GM19395 (cell line): ENCODE data around the gene PTTG1.

Source experiments
- ATAC-seq: cut with Tn5 transposase; IDR thresholded peaks from one replicate; pipeline ENCODE4 v1.9.1; 2021; ENCODE audit warnings: mild to moderate bottlenecking, moderate library complexity; ENCODE audit not compliant: unreplicated experiment

PTTG1 gene

DNA sequence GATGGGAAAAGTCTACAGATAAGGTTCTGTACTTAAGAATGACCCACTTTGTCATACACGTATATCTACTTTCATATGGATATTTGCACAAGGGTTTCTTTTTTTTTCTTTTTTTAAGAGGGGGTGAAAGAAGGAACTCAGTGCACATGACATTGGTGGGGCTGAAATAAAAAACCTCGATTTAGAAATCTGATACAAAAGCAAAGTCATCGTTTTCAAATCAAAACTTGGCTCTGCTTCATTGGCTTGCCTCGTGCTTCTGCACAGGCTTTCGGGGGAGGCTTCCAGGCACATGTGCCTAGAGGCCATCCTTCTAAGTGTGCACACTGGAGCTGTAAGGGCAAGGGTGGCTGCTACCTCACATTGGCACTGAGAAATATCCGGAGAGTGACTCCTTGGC is 31.1 kb downstream of the PTTG1 start:
- no peak for ATAC-seq

DNA sequence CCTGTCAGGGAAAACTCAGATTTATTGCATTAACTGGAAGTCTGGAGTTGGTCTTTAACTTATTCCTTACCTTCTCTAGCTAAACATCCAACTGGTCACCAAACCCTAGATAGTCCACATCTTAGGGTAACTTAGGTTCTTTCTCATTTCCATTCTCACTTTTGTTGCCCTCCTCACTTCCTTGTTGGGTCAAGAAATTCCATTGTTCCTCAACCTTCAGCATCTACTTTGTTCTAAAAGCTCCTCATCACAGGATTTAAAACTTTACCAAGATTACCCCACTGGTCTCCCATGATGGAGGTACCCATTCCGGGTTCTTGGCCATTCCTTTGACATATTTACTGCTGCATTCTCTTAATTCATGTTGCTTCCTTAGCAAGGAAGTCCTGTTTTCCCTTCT is 32.1 kb downstream of the PTTG1 start:
- no peak for ATAC-seq

DNA sequence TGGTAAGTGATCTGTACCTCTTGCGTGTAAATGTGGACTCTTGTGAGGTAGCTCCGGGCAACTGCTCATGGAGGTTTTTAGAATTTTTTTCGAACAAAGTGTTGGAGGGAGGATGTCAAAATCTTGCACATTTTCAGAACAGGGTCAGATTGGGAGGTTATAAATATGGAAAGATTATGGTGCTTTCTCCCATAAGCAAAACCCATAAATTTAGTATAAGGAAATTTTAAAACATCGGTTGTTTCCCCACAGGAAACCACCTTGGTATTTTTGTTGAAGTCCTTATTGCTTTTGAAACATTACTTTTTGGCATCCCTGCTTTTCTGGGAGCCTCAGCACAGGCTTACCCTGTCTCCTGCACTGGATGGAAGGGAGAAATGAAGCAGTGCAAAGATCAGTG is 33.9 kb downstream of the PTTG1 start:
- no peak for ATAC-seq

DNA sequence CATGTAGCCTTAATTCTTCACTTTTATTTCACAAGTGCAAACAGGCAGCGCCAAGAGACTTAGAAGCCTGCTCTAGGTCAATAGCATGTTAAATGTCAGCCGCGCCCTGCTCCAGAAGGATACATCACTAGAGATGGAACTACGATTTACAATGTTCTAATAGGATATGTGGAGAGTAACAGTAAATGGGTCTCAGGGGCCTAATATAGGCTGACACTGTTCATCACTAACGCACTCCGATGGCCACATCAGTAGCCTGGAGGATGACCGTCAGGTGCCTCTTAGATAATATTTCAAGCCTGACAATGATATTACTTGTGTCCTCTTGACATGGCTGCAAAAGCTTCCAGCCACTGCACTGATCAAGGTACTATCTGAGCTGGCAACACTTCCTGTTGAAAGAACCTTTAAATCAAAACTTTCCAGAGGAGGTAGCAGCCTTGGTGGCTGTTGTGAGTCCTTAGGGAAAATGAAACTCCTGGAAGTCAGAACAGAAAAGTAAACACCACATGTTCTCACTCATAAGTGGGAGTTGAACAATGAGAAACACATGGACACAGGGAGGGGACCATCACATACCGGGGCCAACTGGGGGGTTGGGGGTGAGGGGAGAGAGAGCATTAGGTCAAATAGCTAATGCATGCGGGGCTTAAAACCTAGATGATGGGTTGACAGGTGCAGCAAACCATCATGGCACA is 35.0 kb downstream of the PTTG1 start:
- ATAC-seq, result no peak

DNA sequence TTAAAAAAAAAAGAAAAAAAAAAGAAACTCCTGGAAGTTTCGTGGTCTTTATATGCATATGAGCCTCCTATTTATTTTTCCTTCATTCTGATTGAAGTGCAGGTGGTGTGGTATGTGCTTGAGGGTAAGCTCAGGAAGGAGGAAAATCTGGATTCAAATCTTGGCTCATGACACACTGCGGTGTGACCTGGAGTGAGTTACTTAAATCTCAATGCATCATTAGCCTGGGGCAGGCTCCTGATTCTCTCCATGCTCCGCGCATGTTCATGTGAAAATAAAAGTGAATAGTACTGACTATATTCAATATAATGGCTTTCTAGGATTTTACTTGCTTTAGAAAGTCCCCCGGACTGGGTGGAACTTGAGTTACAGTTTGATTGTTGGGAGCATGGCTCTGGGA is 35.6 kb downstream of the PTTG1 start:
- ATAC-seq, result no peak

DNA sequence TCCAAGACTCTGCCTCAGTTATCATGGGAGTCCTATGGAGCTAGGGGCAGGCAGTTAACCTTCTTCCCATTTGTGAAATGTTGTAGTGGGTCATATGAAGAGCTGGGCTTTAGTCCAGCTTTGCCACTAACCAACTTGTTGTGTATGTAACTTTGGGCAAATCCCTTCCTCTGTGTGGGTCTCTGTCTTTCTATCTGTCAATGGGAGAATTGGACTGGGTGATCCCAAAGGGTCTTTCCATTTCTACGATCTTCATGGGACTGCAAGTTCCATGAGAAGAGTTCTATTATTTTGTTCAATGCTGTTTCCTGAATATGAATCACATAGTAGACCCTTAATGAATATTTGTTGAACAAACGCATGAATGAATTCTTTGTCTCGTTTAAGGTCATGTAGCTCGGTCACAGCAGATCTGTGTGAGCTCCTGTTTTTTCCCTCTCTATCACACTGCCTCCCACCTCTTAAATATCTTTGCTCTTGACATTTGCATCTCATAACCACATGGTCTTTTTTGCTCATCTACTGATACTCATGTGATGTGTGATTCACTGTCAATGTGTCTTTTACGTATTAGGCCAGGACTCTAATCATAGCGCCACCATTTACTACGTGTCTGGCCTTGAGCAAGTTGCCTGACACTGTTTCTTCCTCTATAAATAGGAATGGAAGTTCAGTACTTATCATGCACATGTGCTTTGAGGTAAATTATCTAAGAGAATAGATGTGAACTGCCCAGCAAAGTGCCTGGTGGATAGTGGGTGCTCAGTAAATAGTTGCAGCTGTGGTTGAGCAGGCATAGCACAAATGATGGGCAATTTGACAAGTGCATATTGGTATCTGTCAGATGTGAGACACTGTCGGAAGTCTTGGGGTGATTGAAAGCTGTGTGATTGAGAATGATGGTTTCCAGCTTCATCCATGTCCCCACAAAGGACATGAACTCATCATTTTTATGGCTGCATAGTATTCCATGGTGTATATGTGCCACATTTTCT is 37.4 kb downstream of the PTTG1 start:
- peak; percentile 68 for ATAC-seq

DNA sequence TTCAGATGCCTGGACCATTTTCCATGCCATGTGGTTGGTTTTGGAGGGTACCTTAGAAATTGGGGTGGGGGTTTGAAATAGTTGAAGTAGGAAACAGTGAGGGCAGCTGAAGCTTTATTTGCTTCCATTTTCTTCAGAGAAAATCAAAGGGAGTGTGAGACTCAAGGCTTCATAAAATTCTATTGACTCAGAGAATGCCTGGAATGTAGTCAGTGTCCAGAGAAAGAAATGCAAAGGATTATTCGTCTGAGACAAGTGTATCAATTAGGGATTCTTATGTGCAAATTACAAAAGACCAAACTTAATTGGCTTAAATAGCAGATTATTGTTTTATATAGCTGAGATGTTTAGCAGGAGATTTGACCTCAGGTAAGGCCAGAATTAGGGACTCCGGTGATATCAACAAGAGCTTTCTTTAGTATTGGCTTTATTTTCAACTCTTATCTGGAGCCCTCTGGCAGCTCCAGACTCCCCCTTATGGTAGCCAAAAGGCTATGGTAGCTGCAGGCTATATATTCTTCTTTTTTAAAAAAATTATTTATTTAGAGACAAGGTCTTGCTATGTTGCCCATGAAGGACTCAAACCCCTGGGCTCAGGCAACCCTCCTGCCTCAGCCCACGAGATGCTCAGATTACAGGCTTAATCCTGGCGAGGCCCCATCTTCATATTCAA is 38.9 kb downstream of the PTTG1 start:
- ATAC-seq, result no peak

DNA sequence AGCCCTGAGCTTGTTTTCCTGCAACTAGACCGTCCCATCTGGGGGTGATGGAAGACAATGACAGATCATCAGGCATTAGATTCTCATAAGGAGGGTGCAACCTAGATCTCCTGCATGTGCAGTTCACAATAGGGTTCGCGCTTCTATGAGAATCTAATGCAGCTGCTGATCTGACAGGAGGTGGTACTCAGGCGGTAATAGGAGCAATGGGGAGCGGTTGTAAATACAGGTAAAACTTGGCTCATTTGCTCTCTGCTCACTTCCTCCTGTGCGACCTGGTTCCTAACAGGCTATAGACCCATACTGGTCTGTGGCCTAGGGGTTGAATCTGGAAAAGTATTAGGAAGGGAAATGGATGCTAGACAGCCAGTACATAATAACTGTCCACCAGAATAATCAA is 39.7 kb downstream of the PTTG1 start:
- ATAC-seq, result no peak

DNA sequence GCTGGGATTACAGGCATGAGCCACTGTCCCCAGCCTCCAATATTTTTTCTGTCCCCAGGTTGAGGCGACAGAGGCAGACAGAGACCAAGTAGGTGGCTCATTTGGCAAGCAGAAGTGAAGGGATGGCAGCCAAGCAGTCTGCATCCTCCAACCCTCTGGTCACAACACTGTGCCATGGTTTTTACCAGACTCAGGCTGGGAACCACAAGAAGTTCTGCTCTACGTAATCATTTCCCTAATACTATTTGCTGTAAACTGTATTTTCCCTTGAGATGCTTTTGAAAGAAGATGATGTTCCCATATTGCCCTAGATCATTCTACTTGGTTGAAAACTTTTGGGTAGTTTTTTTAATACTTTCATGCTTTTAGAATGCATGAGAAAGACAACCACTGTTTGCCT is 40.5 kb downstream of the PTTG1 start:
- no peak for ATAC-seq

DNA sequence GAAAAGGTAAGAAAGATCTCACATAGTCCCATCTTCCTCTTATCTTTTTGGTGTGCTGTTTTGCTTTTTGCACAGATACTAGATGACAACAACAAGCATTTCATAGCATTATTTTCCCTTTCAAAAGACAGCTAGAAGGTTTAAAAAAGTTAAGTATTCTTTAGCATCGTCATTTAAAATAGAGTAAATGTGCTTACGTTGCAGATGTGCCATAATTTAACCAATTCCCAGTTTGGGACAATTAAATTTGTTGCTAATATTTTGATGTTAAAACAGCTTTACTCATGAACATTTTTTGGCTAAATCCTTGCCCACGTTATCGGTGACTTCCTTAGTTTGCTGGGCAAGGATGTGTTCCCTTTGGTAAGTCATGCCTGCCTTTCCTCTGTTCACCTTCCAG is 41.6 kb downstream of the PTTG1 start:
- no peak for ATAC-seq

DNA sequence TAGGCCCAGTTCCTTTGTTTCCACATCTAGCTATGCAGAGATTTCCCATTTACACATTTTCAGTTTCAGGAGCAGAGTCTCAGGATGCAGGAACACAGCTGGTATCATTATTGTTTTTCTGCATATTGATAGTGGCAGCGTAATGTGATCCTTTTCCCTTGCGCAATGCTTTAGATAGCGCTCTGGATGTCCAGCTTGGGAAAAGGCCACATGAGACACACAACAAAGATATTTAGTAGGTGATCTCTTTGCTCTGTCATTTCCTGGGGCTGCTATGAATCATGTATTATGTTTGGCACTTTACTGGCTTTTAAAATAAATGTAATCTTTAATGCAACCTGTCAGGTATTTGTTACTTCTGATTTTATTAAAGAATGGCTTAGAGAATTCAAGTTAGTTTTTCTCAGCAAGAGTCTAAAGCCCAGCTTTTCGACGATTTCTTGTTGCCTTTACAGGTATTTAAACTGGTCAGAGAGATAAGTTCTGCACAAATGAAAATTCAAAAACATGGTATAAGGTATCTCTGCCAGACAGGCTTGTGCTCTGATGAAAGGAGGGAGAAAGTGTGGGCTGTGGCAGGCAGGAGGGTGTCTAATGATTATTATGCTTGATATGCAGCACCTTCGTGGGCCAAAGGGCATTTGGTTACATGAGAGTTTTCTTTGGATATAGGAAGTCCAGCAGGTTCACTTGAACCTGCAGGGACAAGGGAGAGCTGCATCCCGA is 42.2 kb downstream of the PTTG1 start:
- no peak for ATAC-seq

DNA sequence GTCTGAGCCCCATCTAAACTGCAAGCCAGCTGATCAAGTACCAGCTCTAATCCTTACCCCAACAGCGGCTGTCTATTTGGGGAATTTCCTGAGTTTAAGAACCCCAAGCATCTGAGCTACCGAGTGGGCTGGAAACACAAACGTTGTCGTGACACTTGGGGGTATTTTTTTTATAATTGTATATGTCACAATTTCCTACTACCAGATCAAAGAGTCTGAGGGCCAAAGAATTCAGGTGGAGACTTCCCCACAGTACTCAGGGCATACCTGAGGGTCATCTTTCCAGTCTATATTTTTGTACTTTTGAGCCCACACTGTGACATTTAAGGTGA is 42.8 kb downstream of the PTTG1 start:
- ATAC-seq, result no peak

DNA sequence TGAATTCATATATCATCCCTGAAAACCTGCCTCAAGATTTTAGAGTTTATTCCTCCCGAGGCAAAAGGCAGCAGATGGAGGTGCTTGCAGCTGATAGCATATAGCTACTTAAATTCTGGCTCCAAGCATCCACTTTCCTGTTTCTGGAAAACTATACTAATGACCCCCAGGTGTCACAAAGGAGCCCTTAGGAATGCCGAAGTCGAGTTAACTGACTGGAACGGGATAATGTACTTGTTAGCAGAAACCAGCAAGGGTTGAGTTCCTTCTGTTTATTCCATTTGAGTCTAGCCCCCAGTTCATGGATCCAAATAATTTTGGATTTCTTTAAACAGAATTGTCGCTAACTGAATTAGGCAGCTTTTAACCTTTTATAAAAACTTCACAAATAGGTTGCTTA is 44.5 kb downstream of the PTTG1 start:
- ATAC-seq, result no peak

DNA sequence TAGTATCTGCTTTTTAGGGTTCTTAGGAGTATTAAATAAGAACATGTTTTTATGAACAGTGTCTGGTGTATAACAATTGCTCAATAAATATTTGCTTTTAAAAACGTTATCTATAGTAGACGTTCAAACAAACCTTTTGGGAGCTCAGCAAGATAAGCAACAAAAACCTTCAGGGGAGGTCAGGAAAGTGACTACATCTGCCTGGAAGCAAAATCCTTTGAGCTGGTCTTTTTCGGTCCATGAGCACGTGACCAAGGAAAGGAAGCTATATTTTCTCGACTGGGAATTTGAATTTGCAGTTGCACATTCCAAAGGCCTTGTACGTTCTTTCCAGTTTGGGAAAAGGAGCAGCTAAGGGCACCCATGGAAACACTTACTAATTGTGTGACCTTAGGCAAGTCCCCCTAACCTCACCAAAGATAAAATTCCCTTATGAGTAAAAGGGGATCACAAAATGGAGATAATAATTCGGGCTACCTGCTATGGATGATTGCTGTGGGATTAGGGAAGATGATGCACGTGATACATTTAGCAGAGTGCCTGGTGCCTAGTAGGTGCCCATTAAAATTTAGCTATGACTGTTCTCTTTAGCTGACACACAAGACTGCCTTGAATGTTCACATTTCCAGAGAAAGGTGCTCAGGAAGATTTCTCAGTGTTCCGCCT is 45.4 kb downstream of the PTTG1 start:
- ATAC-seq, result no peak

DNA sequence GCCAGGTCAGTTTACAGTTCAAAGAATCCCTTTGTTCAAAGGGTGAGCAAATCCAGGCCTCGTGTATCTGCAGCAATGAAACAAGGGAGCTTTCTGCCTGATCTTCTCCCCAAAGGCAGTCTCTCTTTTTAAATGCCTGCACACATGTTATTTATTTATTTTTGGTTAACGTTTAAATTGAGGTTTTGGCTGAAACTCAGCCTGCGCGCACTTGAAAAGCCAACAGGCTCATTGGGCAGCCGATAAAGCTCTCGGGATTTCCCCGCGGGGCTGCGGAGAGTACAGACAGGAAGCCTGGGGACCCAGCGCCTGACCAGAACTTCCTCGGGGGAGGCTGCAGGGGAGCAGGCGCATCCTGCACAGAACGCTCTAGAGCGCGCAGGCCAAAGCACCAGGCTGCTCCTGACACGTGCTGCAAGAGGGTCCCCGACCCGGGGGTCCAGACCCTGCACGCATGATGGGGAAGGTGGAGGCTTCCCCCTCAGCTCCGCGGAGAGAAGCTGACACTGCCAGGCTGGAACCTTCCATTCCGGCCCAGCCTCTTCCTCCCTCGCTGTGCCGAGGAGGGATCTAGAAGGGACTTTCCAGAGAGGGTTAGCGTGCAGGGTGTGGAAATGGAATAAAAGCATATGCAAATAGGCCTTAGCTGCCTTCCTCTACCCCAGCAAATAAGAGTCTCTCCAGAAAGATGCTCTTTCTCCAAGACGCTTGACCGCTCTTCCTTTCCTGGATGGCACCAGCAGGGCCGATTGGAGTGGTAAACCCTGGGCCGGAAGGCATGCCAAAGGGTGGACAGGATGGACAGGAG is 46.1 kb downstream of the PTTG1 start:
- peak; percentile 92 for ATAC-seq

DNA sequence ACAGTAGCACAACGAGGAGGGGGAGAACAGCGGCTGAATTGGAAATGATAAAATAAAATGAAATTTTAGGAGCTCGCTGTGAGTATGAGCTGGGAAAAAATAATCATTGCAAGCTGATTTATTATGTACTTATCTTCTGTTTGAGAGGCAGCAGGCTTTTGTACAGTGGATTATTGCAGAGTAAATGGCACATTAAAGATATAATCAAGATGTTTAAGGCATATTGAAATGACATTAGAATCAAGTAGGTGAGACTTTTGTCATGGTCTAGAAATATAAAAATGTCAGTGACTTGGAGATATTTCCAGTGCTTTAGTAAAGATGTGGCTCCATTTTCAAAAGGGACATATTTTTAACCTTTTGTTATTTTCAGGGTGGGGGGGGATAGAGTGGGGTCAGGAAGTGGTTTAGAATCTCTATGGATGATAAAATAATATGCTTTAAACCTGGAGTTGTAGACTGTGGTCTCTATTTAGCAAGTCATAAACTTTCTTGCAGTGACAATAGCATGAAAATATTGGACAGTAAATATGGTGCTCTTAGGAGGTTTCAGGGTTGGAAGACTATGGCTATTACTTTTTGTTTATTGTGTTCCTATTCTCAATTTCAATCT is 46.8 kb downstream of the PTTG1 start:
- ATAC-seq, result no peak

DNA sequence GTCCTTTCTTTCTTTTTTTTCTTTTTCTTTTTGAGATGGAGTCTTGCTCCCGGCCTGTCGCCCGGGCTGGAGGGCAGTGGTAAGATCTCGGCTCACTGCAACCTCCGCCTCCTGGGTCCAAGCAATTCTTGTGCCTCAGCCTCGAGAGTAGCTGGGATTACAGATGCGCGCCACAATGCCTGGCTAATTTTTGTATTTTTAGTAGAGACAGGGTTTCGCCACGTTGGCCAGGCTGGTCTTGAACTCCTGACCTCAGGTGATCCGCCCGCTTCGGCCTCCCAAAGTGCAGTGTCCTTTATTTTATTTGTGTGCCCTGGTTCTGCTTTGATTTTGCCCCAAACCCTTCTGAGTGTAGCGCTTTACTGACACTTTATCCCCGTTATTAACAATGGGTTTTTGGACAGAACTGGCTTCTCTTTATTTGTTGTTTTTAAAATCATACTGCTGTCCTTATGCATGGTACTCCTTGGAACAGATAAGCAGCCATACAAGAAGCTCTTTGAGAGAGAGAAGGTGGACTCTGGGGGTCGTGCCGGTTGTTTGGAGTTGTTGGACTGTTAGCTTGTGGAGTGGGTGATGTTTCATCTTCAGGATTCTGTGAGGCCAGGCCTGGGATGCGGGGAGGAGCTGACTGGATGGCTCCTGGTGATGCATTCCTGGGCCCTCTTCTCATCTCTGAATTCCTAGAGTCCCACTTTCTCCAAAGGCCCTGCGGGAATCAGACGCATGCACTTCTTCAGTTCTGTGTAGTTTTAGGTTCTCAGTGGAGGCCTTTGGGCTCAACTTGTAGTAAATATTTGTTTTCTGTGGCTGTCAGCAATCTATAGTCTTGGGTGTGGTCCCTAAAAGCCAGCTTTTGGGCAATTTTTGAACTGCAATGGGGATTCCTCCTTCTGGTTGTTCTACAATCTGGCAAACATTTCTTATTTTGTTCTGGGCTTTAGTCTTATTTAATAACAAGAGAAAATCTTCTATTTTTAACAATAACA is 47.8 kb downstream of the PTTG1 start:
- ATAC-seq, result no peak
